Activated CD4-positive, alpha-beta T cell treated with anti-CD3 and anti-CD28 coated beads for 36 hours (primary cell): ENCODE measurements around the gene ING5. TPM values are rescaled to one million over a fixed set of nuclear protein-coding genes. Genes with fewer than 3 reads are reported as not detected.

Experiments
- ATAC-seq: fragments of 200-7000 bp; cut with Tn5 transposase; one replicate; pipeline ENCODE4 v1.10.0; 2021; ENCODE audit warnings: mild to moderate bottlenecking, moderate library complexity
- CTCF ChIA-PET: fragments of 350-600 bp; sonication (Branson Sonifier 250); formaldehyde crosslinking; loops from one replicate; lab custom pipeline; 2021; ENCODE audit warnings: antibody characterized with exemption; lab: Charles Lee
- POLR2A ChIA-PET: fragments of 350-600 bp; sonication (Branson Sonifier 250); formaldehyde crosslinking; loops from one replicate; lab custom pipeline; 2021; ENCODE audit warnings: antibody characterized with exemption, inconsistent platforms; lab: Charles Lee
- DNase-seq: peaks from one replicate; pipeline ENCODE4 v3.0.0-alpha.2; 2020
- H3K27ac Mint-ChIP-seq: one replicate; pipeline ENCODE4 v1.8.0; 2021; ENCODE audit warnings: mixed read lengths
- H3K27me3 Mint-ChIP-seq: one replicate; pipeline ENCODE4 v1.8.0; 2021; ENCODE audit warnings: mixed read lengths
- H3K36me3 Mint-ChIP-seq: one replicate; pipeline ENCODE4 v1.8.0; 2021; ENCODE audit warnings: low read depth, mixed read lengths
- H3K4me1 Mint-ChIP-seq: one replicate; pipeline ENCODE4 v1.8.0; 2021; ENCODE audit warnings: mixed read lengths
- H3K4me3 Mint-ChIP-seq: one replicate; pipeline ENCODE4 v1.8.0; 2021; ENCODE audit warnings: mild to moderate bottlenecking, moderate library complexity, mixed read lengths
- H3K9me3 Mint-ChIP-seq: one replicate; pipeline ENCODE4 v1.8.0; 2021; ENCODE audit warnings: low read depth, mixed read lengths
- intact Hi-C, 2 experiments: fragments of 100-400 bp; cut with DNase I in 1 of 2; cut with micrococcal nuclease in 1 of 2; formaldehyde crosslinking; loops; one replicate each; pipeline versions ENCODE4 v1.14.2 to v1.15.1; 2022 to 2024; cut with DNase I, micrococcal nuclease
- total RNA-seq, 2 experiments: library from RNA; stranded (reverse); gene quantifications; one replicate each; pipeline ENCODE4 v1.2.3, GENCODE V29; 2021

Gene ING5
- total RNA-seq, 2 experiments from 2014 or later, result 38.4 to 39.7 TPM

DNA sequence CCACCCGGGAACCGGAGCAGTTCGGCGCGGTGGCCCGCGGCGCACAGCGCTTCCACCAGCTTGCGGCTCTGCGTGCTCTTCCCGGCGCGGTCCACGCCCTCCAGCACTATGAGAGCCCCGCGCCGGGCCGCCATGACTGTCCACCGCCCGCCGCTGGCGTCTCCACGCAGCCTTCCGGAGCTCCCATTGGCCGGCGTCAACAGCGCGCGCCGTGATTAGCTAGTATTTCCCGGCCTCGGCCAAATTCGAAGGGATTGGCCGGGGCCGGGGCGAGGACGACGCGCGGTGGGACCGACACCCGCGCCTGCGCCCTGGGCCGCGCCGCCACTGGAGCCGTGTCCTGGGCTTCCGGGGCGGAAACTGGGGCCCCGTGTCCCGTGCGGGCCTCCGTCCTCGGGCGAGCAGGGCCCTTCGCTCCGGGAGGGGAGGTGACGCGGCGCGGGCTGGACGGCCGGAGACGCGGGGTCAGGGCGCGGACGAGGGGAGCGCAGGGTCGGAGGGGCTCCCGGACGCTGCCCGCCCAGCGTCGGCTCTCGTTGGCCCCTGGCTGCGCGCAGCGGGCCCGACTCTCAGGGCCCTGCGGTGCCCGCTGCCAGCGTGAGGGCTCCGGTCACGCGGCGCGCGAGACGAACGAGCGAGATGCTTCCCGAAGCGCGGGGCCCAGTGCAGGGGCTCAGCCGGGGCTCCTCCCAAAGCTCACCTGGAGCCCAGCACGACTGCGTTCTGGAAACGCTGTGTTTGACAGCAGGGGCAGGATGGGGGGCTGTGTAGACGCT lies 15.0 kb upstream of the ING5 start, which contains the start of gene DTYMK:
DTYMK (minus strand) TSS at position 166 of the 776 bp plus-strand sequence; CDS start at position 134, 32 bp downstream.
- Mint-ChIP-seq H3K27ac (peak within 1 kb of the TSS; percentile 96), H3K27me3 (no peaks in the 10 kb centered on the region), H3K4me3 (peak within 1 kb of the TSS; percentile 98), H3K4me1 (peaks cover 32% of the 10 kb centered on the region), H3K36me3 (peaks cover 50% of the 10 kb centered on the region), H3K9me3 (no peaks in the 10 kb centered on the region)
- intact Hi-C loops, result loop anchor here (1.0 to 10.0 kb wide), 16 partner anchors 8 to 1120 kb away; partner anchors contain the start of genes ATG4B (in 2 of the 2), HDLBP (in 2 of the 2), SEPTIN2 (in 2 of the 2) and THAP4 (in 2 of the 2)
- ChIA-PET CTCF (interaction anchor here (0.5 to 3.6 kb wide), 7 partner anchors 14 to 367 kb away, joined by 3 to 33 read pairs (median 4); partner anchors contain the start of gene ING5), POLR2A (interaction anchor here (0.6 to 3.6 kb wide), 7 partner anchors 12 to 192 kb away, joined by 3 to 31 read pairs (median 5); partner anchors contain the start of genes ATG4B, ING5 and THAP4)
- DNase-seq (peak; percentile 98), ATAC-seq (peak; percentile 96)

DNA sequence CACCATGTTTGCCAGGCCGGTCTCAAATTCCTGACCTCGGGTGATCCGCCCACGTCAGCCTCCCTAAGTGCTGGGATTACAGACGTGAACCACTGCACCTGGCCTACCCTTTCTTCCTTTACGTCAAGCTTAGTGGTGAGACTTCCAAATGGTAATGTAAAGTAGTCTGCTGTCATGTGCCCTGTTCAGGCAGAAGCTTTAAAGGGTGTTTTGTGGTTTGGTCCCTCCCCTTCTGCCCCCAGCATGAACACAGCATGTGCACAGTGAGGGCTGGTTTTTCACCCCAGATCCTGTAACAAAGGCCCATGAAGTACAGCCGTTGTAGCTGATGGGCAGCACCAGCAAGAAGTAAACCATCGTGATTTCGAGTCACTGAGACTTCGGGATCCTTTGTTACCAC lies 12.5 kb upstream of the ING5 start:
- H3K4me3 Mint-ChIP-seq, result peak overlapping the region; percentile 98
- no peaks in the 10 kb centered on the region for H3K27me3 Mint-ChIP-seq
- peak overlapping the region; percentile 79 for H3K27ac Mint-ChIP-seq
- ChIA-PET CTCF (interaction anchor here (0.5 to 3.6 kb wide), 4 partner anchors 12 to 189 kb away, joined by 3 to 33 read pairs (median 4); partner anchors contain the start of gene ING5), POLR2A (interaction anchor here (2.6 to 3.6 kb wide), 2 partner anchors 9 to 12 kb away, joined by 10 to 31 read pairs; partner anchors contain the start of gene ING5)
- no peak for ATAC-seq
- intact Hi-C loops, result loop anchor here (5.0 to 10.0 kb wide), 4 partner anchors 173 to 1122 kb away; partner anchors contain the start of genes HDLBP (in 1 of the 2), RNPEPL1 (in 1 of the 2) and SEPTIN2 (in 1 of the 2)
- no peaks in the 10 kb centered on the region for H3K9me3 Mint-ChIP-seq
- peak; percentile 62 for DNase-seq
- H3K36me3 Mint-ChIP-seq, result peaks cover 42% of the 10 kb centered on the region
- H3K4me1 Mint-ChIP-seq, result peaks cover 30% of the 10 kb centered on the region

DNA sequence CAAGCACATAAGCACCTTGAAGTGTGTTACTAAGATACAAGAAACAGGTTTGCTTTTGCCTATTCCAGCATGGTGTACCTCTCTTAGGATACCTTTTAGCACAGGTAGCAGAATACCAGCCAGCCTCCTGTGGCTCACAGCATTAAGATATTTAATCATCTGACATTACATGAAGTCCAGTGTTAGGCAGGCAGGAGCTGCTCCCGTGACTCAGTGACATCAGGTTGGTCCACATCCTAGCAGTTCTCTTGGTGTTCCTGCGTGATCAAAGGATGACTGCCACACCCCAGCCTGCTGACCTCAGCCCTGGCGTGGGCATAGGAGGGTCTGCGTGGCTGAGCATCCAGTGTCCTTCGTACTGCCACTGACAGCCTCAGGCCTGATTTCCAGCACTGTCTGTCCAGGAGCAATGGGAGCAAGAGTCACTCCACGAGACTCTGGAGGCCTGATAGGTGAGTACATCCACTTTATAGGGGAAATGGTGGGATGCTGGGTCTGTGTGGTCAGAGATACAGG lies 11.6 kb upstream of the ING5 start:
- ChIA-PET CTCF (interaction anchor here (0.7 kb wide), 1 partner anchor 195 kb away, joined by 3 read pairs; no protein-coding TSS in a partner anchor), POLR2A (no interaction called here)
- ATAC-seq (no peak), DNase-seq (no peak)
- H3K27ac Mint-ChIP-seq, result no peak overlapping the region
- H3K4me3 Mint-ChIP-seq, result no peak overlapping the region
- H3K27me3 Mint-ChIP-seq, result no peaks in the 10 kb centered on the region
- intact Hi-C loops, result no loop called here
- no peaks in the 10 kb centered on the region for H3K9me3 Mint-ChIP-seq
- peaks cover 27% of the 10 kb centered on the region for H3K4me1 Mint-ChIP-seq
- peaks cover 39% of the 10 kb centered on the region for H3K36me3 Mint-ChIP-seq

DNA sequence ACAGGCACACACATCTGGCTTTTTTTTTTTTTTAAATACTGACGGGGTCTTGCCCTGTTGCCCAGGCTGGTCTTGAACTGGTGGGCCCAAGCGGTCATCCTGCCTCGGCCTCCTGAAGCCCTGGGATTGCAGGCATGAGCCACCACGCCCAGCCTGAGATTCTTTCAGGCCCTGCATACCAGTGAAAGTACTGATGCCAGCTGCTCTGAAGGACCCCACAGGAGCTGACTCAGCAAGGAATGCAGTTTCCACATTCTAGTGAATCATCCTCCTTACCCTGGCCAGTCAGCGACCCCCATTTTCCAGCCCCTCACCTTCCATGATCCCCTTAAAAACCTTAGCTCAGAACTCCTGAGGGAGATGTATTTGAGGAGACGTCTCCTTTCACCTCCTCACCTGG lies 9.4 kb upstream of the ING5 start:
- Mint-ChIP-seq H3K4me3 (no peak overlapping the region), H3K27ac (no peak overlapping the region), H3K36me3 (peaks cover 34% of the 10 kb centered on the region), H3K9me3 (no peaks in the 10 kb centered on the region), H3K27me3 (no peaks in the 10 kb centered on the region), H3K4me1 (peaks cover 19% of the 10 kb centered on the region)
- POLR2A ChIA-PET, result interaction anchor here (0.6 kb wide), 1 partner anchor 307 kb away, joined by 3 read pairs; no protein-coding TSS in a partner anchor
- CTCF ChIA-PET, result no interaction called here
- intact Hi-C loops, result no loop called here
- DNase-seq (no peak), ATAC-seq (no peak)

DNA sequence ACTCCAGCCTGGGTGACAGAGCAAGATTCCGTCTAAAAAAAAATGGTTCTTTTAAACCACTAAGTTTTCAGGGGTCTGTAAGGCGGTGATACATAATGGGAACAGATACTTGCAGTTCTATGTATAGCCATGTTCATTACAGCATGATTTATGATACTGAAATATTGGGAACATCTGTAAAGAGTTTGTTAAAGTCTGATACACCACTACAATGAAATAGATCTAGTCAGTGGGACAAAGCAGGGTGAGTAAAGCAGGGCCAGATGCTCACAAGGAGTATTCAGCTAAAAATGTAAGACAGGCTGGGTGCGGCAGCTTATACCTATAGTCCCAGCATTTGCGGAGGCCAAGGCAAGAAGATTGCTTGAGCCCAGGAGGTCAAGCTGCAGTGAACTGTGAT lies 6.2 kb upstream of the ING5 start:
- intact Hi-C loops, result loop anchor here in 1 of 2 experiments (1.0 kb wide), 1 partner anchor 8 kb away; no protein-coding TSS in a partner anchor
- Mint-ChIP-seq H3K27me3 (no peaks in the 10 kb centered on the region), H3K4me3 (no peak overlapping the region)

DNA sequence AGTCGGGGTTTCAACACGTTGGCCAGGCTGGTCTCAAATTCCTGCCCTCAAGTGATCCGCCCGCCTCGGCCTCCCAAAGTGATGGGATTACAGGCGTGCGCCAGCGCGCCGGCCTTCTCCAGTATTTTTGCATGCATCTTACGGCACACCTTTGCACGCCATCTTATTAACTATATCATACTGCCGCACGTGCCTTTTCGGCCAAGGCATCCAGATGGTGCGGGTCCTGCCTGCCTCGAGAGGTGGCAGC lies 765 bp upstream of the ING5 start:
- no peaks in the 10 kb centered on the region for H3K27me3 Mint-ChIP-seq
- peak overlapping the region; percentile 83 for H3K4me3 Mint-ChIP-seq
- H3K9me3 Mint-ChIP-seq, result no peaks in the 10 kb centered on the region
- peak overlapping the region; percentile 77 for H3K27ac Mint-ChIP-seq
- ChIA-PET CTCF (interaction anchor here (6.0 kb wide), 1 partner anchor 13 kb away, joined by 33 read pairs; the partner anchor contains the start of gene DTYMK), POLR2A (interaction anchor here (1.4 to 3.1 kb wide), 4 partner anchors 13 to 88 kb away, joined by 4 to 31 read pairs (median 14); partner anchors contain the start of genes ATG4B, D2HGDH, DTYMK and THAP4)
- intact Hi-C loops, result loop anchor here (1.0 to 5.0 kb wide), 9 partner anchors 15 to 1135 kb away; partner anchors contain the start of genes DTYMK (in 2 of the 2), ATG4B (in 1 of the 2), FARP2 (in 1 of the 2) and HDLBP (in 1 of the 2)
- peaks cover 20% of the 10 kb centered on the region for H3K36me3 Mint-ChIP-seq
- DNase-seq, result no peak
- peaks cover 29% of the 10 kb centered on the region for H3K4me1 Mint-ChIP-seq
- ATAC-seq, result no peak

More for the DNA sequence above, 6.2 kb upstream of the ING5 start:
- H3K36me3 Mint-ChIP-seq, result peaks cover 23% of the 10 kb centered on the region
- no peaks in the 10 kb centered on the region for H3K9me3 Mint-ChIP-seq
- ChIA-PET CTCF (no interaction called here), POLR2A (no interaction called here)
- peaks cover 15% of the 10 kb centered on the region for H3K4me1 Mint-ChIP-seq
- DNase-seq (no peak), ATAC-seq (no peak)
- no peak overlapping the region for H3K27ac Mint-ChIP-seq

DNA sequence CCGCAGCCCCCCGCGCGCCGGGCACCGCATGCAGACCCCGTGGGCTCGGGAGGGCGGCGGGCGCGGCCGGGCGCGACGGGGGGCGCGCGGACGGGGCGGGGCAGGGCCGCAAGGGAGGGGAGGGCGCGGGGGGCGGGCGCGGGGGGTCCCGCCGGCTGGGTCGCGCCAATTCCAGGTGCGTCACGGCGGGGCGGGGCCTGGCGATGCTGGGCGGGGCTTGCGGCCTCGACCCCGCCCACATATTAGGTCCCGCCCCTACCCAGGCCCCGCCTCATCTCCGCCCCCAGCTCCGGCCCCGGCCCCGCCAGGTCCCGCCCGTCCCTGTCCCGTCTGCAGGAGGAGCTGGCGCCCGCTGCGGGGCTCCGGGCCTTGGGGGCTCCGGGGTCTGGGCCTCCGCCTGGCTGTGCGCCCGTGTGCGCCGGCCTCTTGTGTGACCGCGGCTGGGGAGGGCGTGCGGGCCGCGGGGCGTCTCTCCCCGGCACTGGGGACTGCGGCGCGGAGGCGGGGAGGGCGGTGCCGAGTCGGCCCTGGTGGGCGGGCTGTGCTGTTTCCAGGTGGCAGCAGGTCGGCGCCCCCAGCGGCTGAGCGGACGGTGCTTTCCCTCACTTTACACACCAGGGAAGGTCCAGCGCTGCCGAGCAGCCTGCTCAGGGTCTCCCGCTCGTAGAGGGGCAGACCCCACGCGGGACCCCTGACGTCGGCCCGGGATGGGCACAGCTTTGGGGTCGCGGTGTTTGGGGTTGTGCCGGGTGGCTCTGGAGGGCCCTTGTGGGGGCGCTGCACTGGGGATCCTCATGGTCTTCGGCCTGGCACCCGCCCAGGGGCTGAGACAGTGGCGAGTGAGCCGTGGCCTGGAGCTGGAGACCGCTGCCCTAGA lies 554 bp downstream of the ING5 start:
- H3K36me3 Mint-ChIP-seq, result peaks cover 31% of the 10 kb centered on the region

DNA sequence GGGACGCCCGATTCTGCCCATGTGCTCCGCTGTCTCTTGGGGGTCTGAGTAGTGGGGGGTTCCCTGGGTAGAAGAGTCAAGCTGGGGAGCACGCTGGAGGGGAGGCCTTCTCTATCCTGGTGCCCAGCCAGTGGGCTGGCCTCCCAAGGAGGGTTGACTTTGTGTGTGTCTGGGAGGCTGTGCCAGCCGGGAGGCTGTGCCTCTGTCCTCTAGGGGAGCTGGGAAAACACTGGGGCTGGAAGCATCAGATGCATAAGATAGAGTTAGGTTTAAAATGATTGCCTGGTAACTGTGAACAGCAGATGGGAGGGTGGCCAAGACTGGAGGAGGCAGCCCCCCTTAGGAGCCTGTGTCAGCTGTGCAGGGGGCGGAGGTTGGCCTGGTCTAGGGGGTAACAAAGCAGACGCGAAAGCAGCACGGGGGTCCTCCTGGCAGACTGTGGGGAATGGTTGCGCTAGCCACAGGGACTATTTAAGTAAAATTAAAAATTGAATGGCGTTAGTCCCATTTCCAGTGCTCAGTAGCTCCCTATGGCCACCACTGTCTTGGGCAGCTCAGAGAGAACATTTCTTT lies 1.3 kb downstream of the ING5 start:
- peak overlapping the region; percentile 75 for H3K27ac Mint-ChIP-seq
- peaks cover 36% of the 10 kb centered on the region for H3K36me3 Mint-ChIP-seq
- H3K4me1 Mint-ChIP-seq, result peaks cover 29% of the 10 kb centered on the region
- intact Hi-C loops, result loop anchor here in 1 of 2 experiments (5.0 kb wide), 1 partner anchor 346 kb away; the partner anchor contains the start of gene FARP2
- ATAC-seq, result no peak
- ChIA-PET CTCF (interaction anchor here (0.6 to 6.0 kb wide), 8 partner anchors 15 to 418 kb away, joined by 3 to 33 read pairs (median 4); partner anchors contain the start of genes D2HGDH and DTYMK), POLR2A (interaction anchor here (0.6 to 1.1 kb wide), 3 partner anchors 28 to 279 kb away, joined by 3 to 4 read pairs (median 3); no protein-coding TSS in a partner anchor)
- no peak for DNase-seq
- H3K4me3 Mint-ChIP-seq, result peak overlapping the region; percentile 86
- H3K27me3 Mint-ChIP-seq, result no peaks in the 10 kb centered on the region
- H3K9me3 Mint-ChIP-seq, result no peaks in the 10 kb centered on the region

More for the DNA sequence above, 554 bp downstream of the ING5 start:
- Mint-ChIP-seq H3K27ac (peak overlapping the region; percentile 75), H3K9me3 (no peaks in the 10 kb centered on the region), H3K4me3 (peak overlapping the region; percentile 86), H3K4me1 (peaks cover 29% of the 10 kb centered on the region), H3K27me3 (no peaks in the 10 kb centered on the region)
- intact Hi-C loops, result loop anchor here (1.0 to 5.0 kb wide), 9 partner anchors 28 to 1142 kb away; partner anchors contain the start of genes D2HGDH (in 2 of the 2), FARP2 (in 2 of the 2) and DUSP28 (in 1 of the 2)
- POLR2A ChIA-PET, result interaction anchor here (0.6 to 3.1 kb wide), 8 partner anchors 11 to 280 kb away, joined by 3 to 31 read pairs (median 4); partner anchors contain the start of genes ATG4B, D2HGDH, DTYMK and THAP4
- CTCF ChIA-PET, result interaction anchor here (0.6 to 6.0 kb wide), 11 partner anchors 14 to 417 kb away, joined by 3 to 33 read pairs (median 3); partner anchors contain the start of genes D2HGDH, DTYMK and RTP5
- ATAC-seq (peak; percentile 70), DNase-seq (peak; percentile 94)

DNA sequence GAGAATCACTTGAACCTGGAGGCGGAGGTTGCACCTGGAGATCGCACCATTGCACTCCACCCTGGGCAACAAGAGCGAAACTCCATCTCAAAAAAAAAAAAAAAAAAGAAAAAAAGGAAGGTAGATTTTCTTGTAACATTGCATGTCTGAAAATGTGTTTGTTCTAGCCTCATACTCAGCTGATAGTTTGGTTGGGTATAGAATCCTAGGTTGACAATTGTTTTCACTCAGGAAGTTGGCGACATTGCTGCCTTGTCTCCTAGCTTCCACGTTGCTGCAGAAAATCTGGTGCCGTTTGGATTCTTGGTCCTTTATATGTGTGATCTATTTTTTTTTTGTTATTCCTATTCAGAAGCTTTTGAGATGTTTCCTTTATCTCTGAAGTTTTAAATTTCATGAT lies 4.7 kb downstream of the ING5 start:
- ChIA-PET POLR2A (no interaction called here), CTCF (interaction anchor here (0.5 kb wide), 1 partner anchor 70 kb away, joined by 3 read pairs; no protein-coding TSS in a partner anchor)
- no peaks in the 10 kb centered on the region for H3K27me3 Mint-ChIP-seq
- H3K27ac Mint-ChIP-seq, result no peak overlapping the region
- DNase-seq, result no peak
- peaks cover 15% of the 10 kb centered on the region for H3K4me1 Mint-ChIP-seq
- H3K36me3 Mint-ChIP-seq, result peaks cover 53% of the 10 kb centered on the region
- no peaks in the 10 kb centered on the region for H3K9me3 Mint-ChIP-seq
- H3K4me3 Mint-ChIP-seq, result no peak overlapping the region
- intact Hi-C loops, result no loop called here
- ATAC-seq, result no peak

DNA sequence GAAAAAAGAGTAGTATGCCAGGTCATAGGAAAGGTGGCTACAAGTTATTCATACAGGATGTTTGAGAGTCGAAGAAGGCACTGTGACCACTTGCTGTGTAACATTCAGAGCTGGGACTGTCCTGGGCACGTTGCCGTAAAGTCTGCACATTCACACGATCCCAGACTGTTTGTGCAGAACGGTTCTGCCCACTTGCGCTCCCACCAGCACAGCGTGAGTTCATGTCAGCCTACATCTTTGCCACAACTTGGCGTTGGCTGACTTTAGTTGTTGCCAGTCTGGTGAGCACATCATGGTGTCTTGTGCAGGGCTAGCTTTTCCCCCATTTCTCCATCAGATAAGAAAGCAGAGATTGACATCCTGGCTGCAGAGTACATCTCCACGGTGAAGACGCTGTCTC lies 7.0 kb downstream of the ING5 start:
- H3K36me3 Mint-ChIP-seq, result peaks cover 66% of the 10 kb centered on the region
- CTCF ChIA-PET, result interaction anchor here (0.8 kb wide), 2 partner anchors 9 to 18 kb away, joined by 3 read pairs; no protein-coding TSS in a partner anchor

More for the DNA sequence above, 7.0 kb downstream of the ING5 start:
- POLR2A ChIA-PET, result no interaction called here
- no peak overlapping the region for H3K27ac Mint-ChIP-seq
- DNase-seq, result no peak
- H3K27me3 Mint-ChIP-seq, result no peaks in the 10 kb centered on the region
- ATAC-seq, result no peak
- peaks cover 3% of the 10 kb centered on the region for H3K4me1 Mint-ChIP-seq
- no peak overlapping the region for H3K4me3 Mint-ChIP-seq
- intact Hi-C loops, result no loop called here
- no peaks in the 10 kb centered on the region for H3K9me3 Mint-ChIP-seq
